IMR-90 (cell line): ENCODE measurements around the gene STRA6. TPM values are rescaled to one million over a fixed set of nuclear protein-coding genes. Genes with fewer than 3 reads are reported as not detected.

Source experiments
- ATAC-seq: fragments of 200-7000 bp; cut with Tn5 transposase; 2 replicates; pipeline ENCODE4 v1.9.1; 2020; ENCODE audit warnings: low read depth, mild to moderate bottlenecking, moderate library complexity
- BruUV-seq: library from RNA; stranded (reverse); fragments of 400-500 nt; replicated peaks from 2 replicates; lab custom pipeline; 2021; lab: Mats Ljungman, UMichigan
- CTCF ChIA-PET: fragments of 300-600 bp; formaldehyde crosslinking; extraction: SDS; loops from one replicate; lab custom pipeline; 2021; ENCODE audit warnings: antibody characterized with exemption; lab: Yijun Ruan, JAX
- POLR2A ChIA-PET: fragments of 300-600 bp; sonication (Branson Sonifier 250); formaldehyde crosslinking; loops from one replicate; lab custom pipeline; 2022; ENCODE audit warnings: antibody characterized with exemption; ENCODE audit not compliant: unreplicated experiment; lab: Charles Lee
- DNase-seq: peaks from one replicate; pipeline ENCODE4 v3.0.0; 2013
- H2AFZ ChIP-seq: replicated peaks from 2 replicates; pipeline ENCODE3; 2013; ENCODE audit warnings: low read length, mild to moderate bottlenecking; ENCODE audit not compliant: poor library complexity
- H2AK5ac ChIP-seq: 2 replicates; pipeline ENCODE4 v1.6.1; 2013; ENCODE audit warnings: low read depth, low read length, inconsistent platforms
- H2AK9ac ChIP-seq: replicated peaks from 2 replicates; pipeline ENCODE3; 2013; ENCODE audit warnings: mild to moderate bottlenecking, low read depth, low read length, moderate library complexity; ENCODE audit not compliant: poor library complexity
- H2BK120ac ChIP-seq: 2 replicates; pipeline ENCODE4 v1.6.1; 2013; ENCODE audit warnings: low read depth, low read length, inconsistent platforms
- H2BK15ac ChIP-seq: 3 replicates; pipeline ENCODE4 v1.6.1; 2013; ENCODE audit warnings: low read depth, low read length, inconsistent platforms
- H2BK20ac ChIP-seq: 2 replicates; pipeline ENCODE4 v1.6.1; 2013; ENCODE audit warnings: low read depth, mild to moderate bottlenecking, inconsistent platforms, low read length, moderate library complexity
- H2BK5ac ChIP-seq: 2 replicates; pipeline ENCODE4 v1.6.1; 2013; ENCODE audit warnings: mild to moderate bottlenecking, low read depth, low read length, inconsistent platforms; ENCODE audit not compliant: poor library complexity, severe bottlenecking
- H3K14ac ChIP-seq: replicated peaks from 2 replicates; pipeline ENCODE4 v1.6.1; 2013; ENCODE audit warnings: low read depth, low read length, inconsistent platforms
- H3K18ac ChIP-seq: 2 replicates; pipeline ENCODE4 v1.6.1; 2013; ENCODE audit warnings: low read depth, low read length, control low read depth
- H3K23ac ChIP-seq: 2 replicates; pipeline ENCODE4 v1.6.1; 2013; ENCODE audit warnings: low read depth, low read length, inconsistent platforms
- H3K27ac ChIP-seq: 2 replicates; pipeline ENCODE4 v1.5.1; 2013; ENCODE audit warnings: mild to moderate bottlenecking, control low read depth, low read length; ENCODE audit not compliant: insufficient read depth
- H3K27me3 ChIP-seq: 2 replicates; pipeline ENCODE4 v1.6.1; 2013; ENCODE audit warnings: low read length; ENCODE audit not compliant: control insufficient read depth, insufficient read depth
- H3K36me3 ChIP-seq: 2 replicates; pipeline ENCODE4 v1.6.1; 2013; ENCODE audit warnings: low read length, mixed read lengths; ENCODE audit not compliant: control insufficient read depth, insufficient read depth
- H3K4ac ChIP-seq: 2 replicates; pipeline ENCODE4 v1.6.1; 2013; ENCODE audit warnings: low read depth, low read length, inconsistent platforms
- H3K4me1 ChIP-seq: 2 replicates; pipeline ENCODE4 v1.6.1; 2013; ENCODE audit warnings: low read length, mixed read lengths; ENCODE audit not compliant: control insufficient read depth, insufficient read depth
- H3K4me2 ChIP-seq: 2 replicates; pipeline ENCODE4 v1.6.1; 2013; ENCODE audit warnings: low read depth, mild to moderate bottlenecking, control low read depth, low read length, moderate library complexity
- H3K4me3 ChIP-seq: 2 replicates; pipeline ENCODE4 v1.5.1; 2013; ENCODE audit warnings: low read depth, mild to moderate bottlenecking, control low read depth, low read length, moderate library complexity; ENCODE audit not compliant: insufficient read depth
- H3K56ac ChIP-seq: 2 replicates; pipeline ENCODE4 v1.6.1; 2013; ENCODE audit warnings: low read length, inconsistent platforms; ENCODE audit not compliant: insufficient read depth; ENCODE audit errors: extremely low read depth
- H3K79me1 ChIP-seq, 2 experiments: 2 replicates each; pipeline ENCODE4 v1.6.1; 2013; ENCODE audit warnings: low read length in 2 of 2, inconsistent platforms in 1 of 2, low read depth in 1 of 2
- H3K9ac ChIP-seq: 2 replicates; pipeline ENCODE4 v1.6.1; 2013; ENCODE audit warnings: low read depth, low read length, control low read depth
- H3K9me1 ChIP-seq: 2 replicates; pipeline ENCODE4 v1.6.1; 2013; ENCODE audit warnings: low read length, inconsistent platforms; ENCODE audit not compliant: insufficient read depth
- H3K9me3 ChIP-seq: 2 replicates; pipeline ENCODE4 v1.6.1; 2013; ENCODE audit warnings: low read length; ENCODE audit not compliant: control insufficient read depth, insufficient read depth
- H4K20me1 ChIP-seq: 2 replicates; pipeline ENCODE4 v1.6.1; 2013; ENCODE audit warnings: low read length, inconsistent platforms; ENCODE audit not compliant: insufficient read depth
- H4K5ac ChIP-seq: 2 replicates; pipeline ENCODE4 v1.6.1; 2013; ENCODE audit warnings: mild to moderate bottlenecking, low read depth, low read length, control low read depth
- H4K8ac ChIP-seq, 2 experiments: 2 replicates each; pipeline ENCODE4 v1.6.1; 2013; ENCODE audit warnings: low read depth in 2 of 2, low read length in 2 of 2, control low read depth in 1 of 2, inconsistent platforms in 1 of 2
- H4K91ac ChIP-seq: 2 replicates; pipeline ENCODE4 v1.6.1; 2013; ENCODE audit warnings: low read depth, low read length, inconsistent platforms; ENCODE audit not compliant: insufficient read depth
- BHLHE40 ChIP-seq: fragments of 150-350 bp; IDR thresholded peaks from 2 replicates; pipeline ENCODE4 v1.6.1; 2016; ENCODE audit warnings: mild to moderate bottlenecking, low read depth, low read length
- CEBPB ChIP-seq: IDR thresholded peaks from 2 replicates; pipeline ENCODE4 v1.6.1; 2012; ENCODE audit warnings: low read depth, low read length, improper control_type of control experiment
- FOS ChIP-seq: fragments of 150-350 bp; IDR thresholded peaks from 2 replicates; pipeline ENCODE4 v1.6.1; 2016; ENCODE audit warnings: low read depth, low read length
- MAFK ChIP-seq: IDR thresholded peaks from 2 replicates; pipeline ENCODE4 v1.6.1; 2012; ENCODE audit warnings: low read depth, low read length, improper control_type of control experiment
- MXI1 ChIP-seq: IDR thresholded peaks from 2 replicates; pipeline ENCODE4 v1.6.1; 2012; ENCODE audit warnings: low read depth, mild to moderate bottlenecking, low read length, moderate library complexity, borderline replicate concordance
- NFE2L2 ChIP-seq: fragments of 150-350 bp; IDR thresholded peaks from 2 replicates; pipeline ENCODE4 v1.6.1; 2016; ENCODE audit warnings: low read depth, mild to moderate bottlenecking, low read length
- POLR2A ChIP-seq: IDR thresholded peaks from 2 replicates; pipeline ENCODE4 v1.6.1; 2012; ENCODE audit warnings: mild to moderate bottlenecking, low read depth, low read length
- RAD21 ChIP-seq: IDR thresholded peaks from 2 replicates; pipeline ENCODE4 v1.6.1; 2012; ENCODE audit warnings: low read length, improper control_type of control experiment
- RCOR1 ChIP-seq: IDR thresholded peaks from 2 replicates; pipeline ENCODE4 v1.6.1; 2012; ENCODE audit warnings: mild to moderate bottlenecking, low read length, improper control_type of control experiment; ENCODE audit not compliant: insufficient replicate concordance
- RFX5 ChIP-seq: IDR thresholded peaks from 2 replicates; pipeline ENCODE4 v1.8.0; 2012; ENCODE audit warnings: low read depth, mild to moderate bottlenecking, low read length, moderate library complexity
- SMC3 ChIP-seq: fragments of 150-350 bp; IDR thresholded peaks from 2 replicates; pipeline ENCODE4 v1.6.1; 2016; ENCODE audit warnings: low read depth, mild to moderate bottlenecking, antibody characterized with exemption, low read length, moderate library complexity
- WGBS, 2 experiments: methylation state at CpG; one replicate each; pipeline versions ENCODE4 v1.1.5 to v1.1.7; 2013; ENCODE audit warnings: missing lambda C conversion rate in 2 of 2; ENCODE audit not compliant: insufficient read length in 1 of 2; ENCODE audit errors: extremely low coverage in 2 of 2; 5-methylcytosine and 5-hydroxymethylcytosine counted together
- dilution Hi-C: fragments of 300-500 bp; cut with HindIII; formaldehyde crosslinking; loops from one replicate; pipeline ENCODE4 v1.14.3; 2018; ENCODE audit warnings: low sequenced_read_pairs; ENCODE audit not compliant: unreplicated experiment
- in situ Hi-C: fragments of 300-500 bp; cut with MboI; formaldehyde crosslinking; loops from 3 replicates; pipeline ENCODE4 v1.14.3; 2019; ENCODE audit warnings: low sequenced_read_pairs, inconsistent platforms, mixed read lengths
- intact Hi-C: fragments of 100-400 bp; cut with micrococcal nuclease; formaldehyde crosslinking; loops from 2 replicates; pipeline ENCODE4 v1.10.0; 2022
- polyA plus RNA-seq, 3 experiments: library from polyadenylated mRNA; depleted of rRNA; stranded (reverse); fragments of >200 nt; gene quantifications; 2 replicates each; pipeline ENCODE4 v1.2.3, GENCODE V29; 2012; ENCODE audit warnings: low replicate concordance in 1 of 3
- total RNA-seq: library from RNA; depleted of rRNA; stranded (reverse); fragments of >200 nt; gene quantifications from 2 replicates; pipeline ENCODE4 v1.2.3, GENCODE V29; 2012
- TF ChIP-seq, protein P1 (sequence below): fragments of 150-350 bp; IDR thresholded peaks from 2 replicates; pipeline ENCODE4 v1.6.1; 2016; ENCODE audit warnings: low read depth, mild to moderate bottlenecking, low read length, moderate library complexity, borderline replicate concordance
- TF ChIP-seq, protein P2 (sequence below): conservative IDR thresholded peaks from 2 replicates; pipeline ENCODE4 v1.5.1; 2012; ENCODE audit warnings: mild to moderate bottlenecking, low read depth, low read length, improper control_type of control experiment

STRA6 gene
- total and polyA plus RNA-seq, 2 of the 4 experiments (the other 2 are of a cell fraction): 0.17 TPM; not detected in 1

DNA sequence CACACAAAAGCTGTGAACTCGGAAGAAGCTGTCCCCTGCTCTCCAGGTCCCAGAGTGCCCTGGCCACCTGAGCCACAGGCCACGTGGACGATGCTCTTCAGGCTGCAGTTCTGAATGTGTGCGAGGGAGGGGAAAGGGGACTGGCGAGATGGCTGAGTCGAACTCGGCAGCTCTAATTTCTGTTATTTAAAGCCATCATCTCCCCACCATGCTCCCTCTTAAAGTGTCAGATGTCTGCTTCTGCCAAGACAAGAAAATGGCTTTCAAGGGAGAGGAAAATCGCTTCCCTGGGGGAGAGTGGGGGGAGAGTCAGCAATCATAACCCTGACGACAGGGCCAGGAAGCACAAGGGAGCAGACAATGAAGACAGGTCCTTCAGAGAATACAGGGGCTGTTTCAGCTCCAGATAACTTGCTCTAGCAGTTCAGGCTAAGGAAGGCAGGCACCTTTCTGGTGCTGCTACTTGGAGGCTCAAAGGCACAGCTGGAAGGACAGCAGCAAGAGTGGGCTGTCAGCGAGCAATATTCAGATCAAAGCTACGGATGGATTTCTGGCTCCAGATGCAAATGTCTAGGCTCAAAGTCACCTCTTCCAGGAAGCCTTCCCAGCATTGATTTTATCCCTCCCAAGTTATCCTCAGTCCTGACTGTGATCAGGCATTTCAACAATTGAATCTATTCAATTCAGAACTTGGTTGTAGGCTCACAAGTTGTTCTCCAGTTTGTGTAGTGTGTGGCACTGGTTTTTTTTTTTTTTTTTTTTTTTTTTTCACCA is 18.1 kb upstream of the STRA6 start:
- Histone ChIP-seq H3K4me1 (peaks cover 1% of the 10 kb centered on the region; the same call in 1 of the 2 replicates), H3K27me3 (peaks cover 64% of the 10 kb centered on the region)

More for the DNA sequence above, 18.1 kb upstream of the STRA6 start:
- no peaks in the 10 kb centered on the region for H3K9me3 ChIP-seq
- no peak overlapping the region for H3K4me2 ChIP-seq
- H3K18ac ChIP-seq: no peak overlapping the region
- TF ChIP-seq MAFK (no peak), RCOR1 (no peak), FOS (no peak), BHLHE40 (no peak), SMC3 (no peak), CEBPB (no peak), RAD21 (no peak), NFE2L2 (no peak), POLR2A (no peak), RFX5 (no peak), MXI1 (no peak)
- TF ChIP-seq, protein P1, sequence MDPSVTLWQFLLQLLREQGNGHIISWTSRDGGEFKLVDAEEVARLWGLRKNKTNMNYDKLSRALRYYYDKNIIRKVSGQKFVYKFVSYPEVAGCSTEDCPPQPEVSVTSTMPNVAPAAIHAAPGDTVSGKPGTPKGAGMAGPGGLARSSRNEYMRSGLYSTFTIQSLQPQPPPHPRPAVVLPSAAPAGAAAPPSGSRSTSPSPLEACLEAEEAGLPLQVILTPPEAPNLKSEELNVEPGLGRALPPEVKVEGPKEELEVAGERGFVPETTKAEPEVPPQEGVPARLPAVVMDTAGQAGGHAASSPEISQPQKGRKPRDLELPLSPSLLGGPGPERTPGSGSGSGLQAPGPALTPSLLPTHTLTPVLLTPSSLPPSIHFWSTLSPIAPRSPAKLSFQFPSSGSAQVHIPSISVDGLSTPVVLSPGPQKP: no peak
- TF ChIP-seq, protein P2, sequence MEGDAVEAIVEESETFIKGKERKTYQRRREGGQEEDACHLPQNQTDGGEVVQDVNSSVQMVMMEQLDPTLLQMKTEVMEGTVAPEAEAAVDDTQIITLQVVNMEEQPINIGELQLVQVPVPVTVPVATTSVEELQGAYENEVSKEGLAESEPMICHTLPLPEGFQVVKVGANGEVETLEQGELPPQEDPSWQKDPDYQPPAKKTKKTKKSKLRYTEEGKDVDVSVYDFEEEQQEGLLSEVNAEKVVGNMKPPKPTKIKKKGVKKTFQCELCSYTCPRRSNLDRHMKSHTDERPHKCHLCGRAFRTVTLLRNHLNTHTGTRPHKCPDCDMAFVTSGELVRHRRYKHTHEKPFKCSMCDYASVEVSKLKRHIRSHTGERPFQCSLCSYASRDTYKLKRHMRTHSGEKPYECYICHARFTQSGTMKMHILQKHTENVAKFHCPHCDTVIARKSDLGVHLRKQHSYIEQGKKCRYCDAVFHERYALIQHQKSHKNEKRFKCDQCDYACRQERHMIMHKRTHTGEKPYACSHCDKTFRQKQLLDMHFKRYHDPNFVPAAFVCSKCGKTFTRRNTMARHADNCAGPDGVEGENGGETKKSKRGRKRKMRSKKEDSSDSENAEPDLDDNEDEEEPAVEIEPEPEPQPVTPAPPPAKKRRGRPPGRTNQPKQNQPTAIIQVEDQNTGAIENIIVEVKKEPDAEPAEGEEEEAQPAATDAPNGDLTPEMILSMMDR: no peak
- no peak overlapping the region for H4K91ac ChIP-seq
- H4K20me1 ChIP-seq: 0 out of 2 replicates have a peak, but pooled peaks cover 3% of the 10 kb centered on the region
- H3K4me3 ChIP-seq: no peak overlapping the region
- no peak overlapping the region for H4K8ac ChIP-seq
- no peak overlapping the region for H3K14ac ChIP-seq
- no peak overlapping the region for H2BK15ac ChIP-seq
- CTCF ChIA-PET: no interaction called here
- 29% methylated on average over 3 of the region's 11 CpGs; no CpG with 5 or more reads in 1 of the 2 experiments for WGBS, 2 experiments
- H3K56ac ChIP-seq: no peak overlapping the region
- H3K23ac ChIP-seq: no peak overlapping the region
- dilution Hi-C loops: no loop called here
- no peak overlapping the region for H2BK5ac ChIP-seq
- H3K4ac ChIP-seq: no peak overlapping the region
- no TSS peak for BruUV-seq
- POLR2A ChIA-PET: no interaction called here
- no peak overlapping the region for H3K27ac ChIP-seq
- no peak overlapping the region for H3K9ac ChIP-seq
- intact Hi-C loops: no loop called here
- no peak overlapping the region for H2AK9ac ChIP-seq
- H2BK120ac ChIP-seq: no peak overlapping the region
- no peak for ATAC-seq
- no peak overlapping the region for H2AK5ac ChIP-seq
- no peaks in the 10 kb centered on the region for H3K9me1 ChIP-seq
- no peaks in the 10 kb centered on the region for H3K79me1 ChIP-seq
- in situ Hi-C loops: no loop called here
- no peaks in the 10 kb centered on the region for H3K36me3 ChIP-seq
- no peak overlapping the region for H2AFZ ChIP-seq
- DNase-seq: no peak
- no peak overlapping the region for H4K5ac ChIP-seq
- no peak overlapping the region for H2BK20ac ChIP-seq
